H9 (cell line): ENCODE data around the gene KLRC2. TPM values are rescaled to one million over a fixed set of nuclear protein-coding genes. Genes with fewer than 3 reads are reported as not detected.
"Not testable (repeated sequence)": the region's sequence is repeated elsewhere in the genome, so short reads cannot be mapped to it uniquely, and the experiment has no call there.

Experiments
- DNase-seq: peaks from one replicate; pipeline ENCODE4 v3.0.0-alpha.2; 2017
- H2AFZ ChIP-seq: one replicate; pipeline ENCODE4 v1.6.1; 2013; ENCODE audit warnings: mild to moderate bottlenecking, low read length, control low read depth, moderate library complexity
- H2AK5ac ChIP-seq: 2 replicates; pipeline ENCODE4 v1.6.1; 2013; ENCODE audit warnings: low read length, control low read depth, mixed read lengths; ENCODE audit not compliant: insufficient read length
- H2BK120ac ChIP-seq: one replicate; pipeline ENCODE4 v1.6.1; 2013; ENCODE audit warnings: low read depth, mild to moderate bottlenecking, low read length, control low read depth, inconsistent platforms; ENCODE audit not compliant: poor library complexity, severe bottlenecking
- H2BK12ac ChIP-seq: 2 replicates; pipeline ENCODE4 v1.6.1; 2013; ENCODE audit warnings: low read length, control low read depth, mixed read lengths, low read depth; ENCODE audit not compliant: insufficient read length
- H2BK15ac ChIP-seq: 2 replicates; pipeline ENCODE4 v1.6.1; 2013; ENCODE audit warnings: low read depth, low read length, control low read depth
- H2BK20ac ChIP-seq: one replicate; pipeline ENCODE4 v1.6.1; 2013; ENCODE audit warnings: low read depth, mild to moderate bottlenecking, low read length, control low read depth, inconsistent platforms; ENCODE audit not compliant: poor library complexity, severe bottlenecking
- H2BK5ac ChIP-seq: 2 replicates; pipeline ENCODE4 v1.6.1; 2013; ENCODE audit warnings: low read length, control low read depth, mixed read lengths; ENCODE audit not compliant: insufficient read length
- H3K14ac ChIP-seq: 2 replicates; pipeline ENCODE4 v1.6.1; 2013; ENCODE audit warnings: low read length, control low read depth; ENCODE audit not compliant: insufficient read depth
- H3K18ac ChIP-seq: 2 replicates; pipeline ENCODE4 v1.6.1; 2013; ENCODE audit warnings: low read depth, mild to moderate bottlenecking, mixed read lengths, low read length, control low read depth; ENCODE audit not compliant: insufficient read length
- H3K23ac ChIP-seq: 2 replicates; pipeline ENCODE4 v1.6.1; 2013; ENCODE audit warnings: low read length, control low read depth, mixed read lengths, low read depth; ENCODE audit not compliant: insufficient read length
- H3K23me2 ChIP-seq: 2 replicates; pipeline ENCODE4 v1.6.1; 2013; ENCODE audit warnings: low read depth, mild to moderate bottlenecking, mixed read lengths, low read length, control low read depth; ENCODE audit not compliant: insufficient read length, poor library complexity, severe bottlenecking
- H3K27ac ChIP-seq: 2 replicates; pipeline ENCODE4 v1.5.1; 2013; ENCODE audit warnings: low read length, control low read depth, mixed read lengths, low read depth; ENCODE audit not compliant: insufficient read length
- H3K27me3 ChIP-seq: 2 replicates; pipeline ENCODE4 v1.6.1; 2013; ENCODE audit warnings: low read length, control low read depth, inconsistent platforms; ENCODE audit not compliant: insufficient read depth
- H3K4ac ChIP-seq: 2 replicates; pipeline ENCODE4 v1.6.1; 2013; ENCODE audit warnings: low read depth, mild to moderate bottlenecking, control low read depth, inconsistent platforms, low read length, moderate library complexity
- H3K4me1 ChIP-seq: 2 replicates; pipeline ENCODE4 v1.6.1; 2013; ENCODE audit warnings: low read length, control low read depth, inconsistent platforms; ENCODE audit not compliant: insufficient read depth
- H3K4me2 ChIP-seq: 2 replicates; pipeline ENCODE4 v1.6.1; 2013; ENCODE audit warnings: low read length, control low read depth, mixed read lengths; ENCODE audit not compliant: insufficient read length, insufficient read depth
- H3K56ac ChIP-seq: 2 replicates; pipeline ENCODE4 v1.6.1; 2013; ENCODE audit warnings: low read depth, mild to moderate bottlenecking, mixed read lengths, low read length, control low read depth; ENCODE audit not compliant: insufficient read length
- H3K79me1 ChIP-seq: 2 replicates; pipeline ENCODE4 v1.6.1; 2013; ENCODE audit warnings: low read depth, mild to moderate bottlenecking, moderate library complexity, low read length, control low read depth, inconsistent platforms; ENCODE audit not compliant: insufficient read depth, poor library complexity, severe bottlenecking
- H3K79me2 ChIP-seq: 2 replicates; pipeline ENCODE4 v1.6.1; 2013; ENCODE audit warnings: low read length, control low read depth, inconsistent platforms; ENCODE audit not compliant: insufficient read depth
- H3K9ac ChIP-seq: 2 replicates; pipeline ENCODE4 v1.6.1; 2013; ENCODE audit warnings: low read length, control low read depth, mixed read lengths; ENCODE audit not compliant: insufficient read length; ENCODE audit errors: extremely low read depth
- H3K9me3 ChIP-seq: one replicate; pipeline ENCODE4 v1.6.1; 2013; ENCODE audit warnings: low read depth, low read length, inconsistent platforms; ENCODE audit not compliant: control insufficient read depth
- H3T11ph ChIP-seq: one replicate; pipeline ENCODE4 v1.6.1; 2013; ENCODE audit warnings: mild to moderate bottlenecking, low read length, control low read depth, inconsistent platforms
- H4K20me1 ChIP-seq: one replicate; pipeline ENCODE4 v1.6.1; 2013; ENCODE audit not compliant: control insufficient read depth, insufficient read length, insufficient read depth
- H4K5ac ChIP-seq: 2 replicates; pipeline ENCODE4 v1.6.1; 2013; ENCODE audit warnings: low read depth, mild to moderate bottlenecking, mixed read lengths, low read length, control low read depth; ENCODE audit not compliant: insufficient read length
- H4K8ac ChIP-seq: replicated peaks from 2 replicates; pipeline ENCODE4 v1.6.1; 2013; ENCODE audit warnings: low read length, control low read depth, mixed read lengths, low read depth; ENCODE audit not compliant: insufficient read length
- H4K91ac ChIP-seq: 2 replicates; pipeline ENCODE4 v1.6.1; 2013; ENCODE audit warnings: low read depth, mild to moderate bottlenecking, moderate library complexity, mixed read lengths, low read length, control low read depth; ENCODE audit not compliant: insufficient read length
- H3K27ac Mint-ChIP-seq, 3 experiments: 2 replicates in 2 of 3; 3 replicates in 1 of 3; pipeline ENCODE4 v1.8.0; 2020 to 2021; ENCODE audit warnings: mixed read lengths in 3 of 3, mild to moderate bottlenecking in 1 of 3, moderate library complexity in 1 of 3
- H3K27me3 Mint-ChIP-seq: 2 replicates; pipeline ENCODE4 v1.8.0; 2021; ENCODE audit warnings: low read depth, mild to moderate bottlenecking, moderate library complexity, mixed read lengths
- H3K36me3 Mint-ChIP-seq, 3 experiments: 2 replicates in 2 of 3; 3 replicates in 1 of 3; pipeline ENCODE4 v1.8.0; 2020 to 2021; ENCODE audit warnings: low read depth in 3 of 3, mixed read lengths in 3 of 3; ENCODE audit not compliant: insufficient read depth in 1 of 3
- H3K4me1 Mint-ChIP-seq, 2 experiments: 2 replicates each; pipeline ENCODE4 v1.8.0; 2020; ENCODE audit warnings: mixed read lengths in 2 of 2
- H3K4me3 Mint-ChIP-seq, 2 experiments: 2 replicates in 1 of 2; 3 replicates in 1 of 2; pipeline ENCODE4 v1.8.0; 2020 to 2021; ENCODE audit warnings: mild to moderate bottlenecking in 2 of 2, mixed read lengths in 2 of 2, moderate library complexity in 1 of 2
- H3K9me3 Mint-ChIP-seq, 2 experiments: 2 replicates in 1 of 2; 3 replicates in 1 of 2; pipeline ENCODE4 v1.8.0; 2020; ENCODE audit warnings: mild to moderate bottlenecking in 2 of 2, mixed read lengths in 2 of 2, moderate library complexity in 1 of 2
- WGBS: extraction: QIAGEN DNeasy Blood & Tissue Kit; methylation state at CpG from one replicate; pipeline ENCODE4 v1.1.7; 2013; ENCODE audit warnings: missing lambda C conversion rate, low lambda C conversion rate, mixed read lengths; ENCODE audit not compliant: insufficient read length; ENCODE audit errors: extremely low coverage; 5-methylcytosine and 5-hydroxymethylcytosine counted together
- total RNA-seq: library from RNA; stranded (reverse); gene quantifications from 2 replicates; pipeline ENCODE4 v1.2.1, GENCODE V29; 2021

KLRC2 gene
- total RNA-seq, 1 experiment from 2014 or later: not detected

DNA sequence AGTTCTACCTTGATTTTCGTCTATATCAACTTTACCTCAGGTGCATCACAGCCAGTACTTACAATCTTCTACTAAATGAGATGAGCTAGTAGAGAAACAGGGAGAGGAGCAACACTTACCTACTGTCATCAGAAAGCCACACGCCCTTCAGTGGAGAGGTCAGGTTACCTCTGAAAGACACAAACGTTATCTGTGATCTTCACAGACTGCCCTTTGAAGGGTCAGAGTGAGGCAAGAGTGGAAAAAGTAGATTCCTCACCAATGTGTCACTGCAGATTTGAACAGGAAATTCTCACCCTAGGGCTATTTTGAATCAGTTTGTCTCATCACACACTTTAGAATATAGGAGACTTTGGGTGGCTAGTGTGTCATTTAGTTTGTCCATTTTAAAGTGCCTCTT, 13.7 kb downstream of the KLRC2 start:
- not testable (repeated sequence) for H3K4me3 Mint-ChIP-seq, H3K56ac ChIP-seq, H3K27me3 Mint-ChIP-seq, H3K4ac ChIP-seq, H3K4me1 ChIP-seq, H3T11ph ChIP-seq, H4K5ac ChIP-seq, H3K14ac ChIP-seq, H3K23me2 ChIP-seq, H2BK12ac ChIP-seq, H3K79me1 ChIP-seq, H3K27ac Mint-ChIP-seq, H3K9me3 Mint-ChIP-seq, H4K20me1 ChIP-seq, H3K18ac ChIP-seq, H4K91ac ChIP-seq, H2BK5ac ChIP-seq, H3K4me2 ChIP-seq, H2AK5ac ChIP-seq, H2BK20ac ChIP-seq, H2AFZ ChIP-seq, H3K4me1 Mint-ChIP-seq, DNase-seq, H2BK15ac ChIP-seq, H3K79me2 ChIP-seq, H3K36me3 Mint-ChIP-seq, H3K9ac ChIP-seq, H3K27me3 ChIP-seq, H3K23ac ChIP-seq, H4K8ac ChIP-seq, H3K27ac ChIP-seq, H3K9me3 ChIP-seq, H2BK120ac ChIP-seq
- no CpG with 5 or more reads among the region's 3 CpGs for WGBS

DNA sequence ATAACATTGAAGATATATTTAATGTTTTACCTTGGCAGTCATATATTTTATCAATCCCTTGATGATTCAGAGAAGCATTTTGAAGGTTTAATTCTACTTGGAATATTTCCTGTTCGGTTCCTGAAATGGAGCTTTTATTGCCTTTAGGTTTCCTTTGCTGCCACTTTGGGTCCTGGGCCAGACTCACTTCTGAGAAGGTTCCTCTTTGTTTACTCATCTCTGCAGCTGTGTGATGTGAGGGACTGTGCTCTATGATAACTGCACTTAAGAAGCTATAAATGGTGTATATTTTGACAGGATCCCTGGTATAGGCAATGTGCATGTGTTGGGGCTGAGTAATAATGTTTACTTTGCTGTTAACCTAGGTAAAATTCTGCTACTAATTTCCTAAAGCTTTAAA, 15.5 kb downstream of the KLRC2 start, which contains the start of gene KLRC3:
Gene KLRC3, minus strand, starts transcription at position 262 of the 400 bp plus-strand sequence. Its CDS starts 45 bp downstream, at position 217.
- H3K9me3 Mint-ChIP-seq, DNase-seq, H3K4me1 ChIP-seq, H4K91ac ChIP-seq, H3K79me1 ChIP-seq, H3K4ac ChIP-seq, H3K27me3 ChIP-seq, H3K9ac ChIP-seq, H4K5ac ChIP-seq, H2BK15ac ChIP-seq, H3K27ac Mint-ChIP-seq, H2AK5ac ChIP-seq, H3K56ac ChIP-seq, H3K4me2 ChIP-seq, H4K20me1 ChIP-seq, H3K79me2 ChIP-seq, H3K4me1 Mint-ChIP-seq, H2BK5ac ChIP-seq, H4K8ac ChIP-seq, H3K18ac ChIP-seq, H2BK20ac ChIP-seq, H3K27ac ChIP-seq, H3K14ac ChIP-seq, H2AFZ ChIP-seq, H3K23ac ChIP-seq, H2BK12ac ChIP-seq, H3K27me3 Mint-ChIP-seq, H3K36me3 Mint-ChIP-seq, H3T11ph ChIP-seq, H3K23me2 ChIP-seq, H2BK120ac ChIP-seq, H3K4me3 Mint-ChIP-seq, H3K9me3 ChIP-seq: not testable (repeated sequence)
- WGBS: no CpG with 5 or more reads among the region's 1 CpG
